Neural cell (in vitro differentiated cells): ENCODE data around the gene PLEKHA8. TPM values are rescaled to one million over a fixed set of nuclear protein-coding genes. Genes with fewer than 3 reads are reported as not detected.

Experiments
- H2AFZ ChIP-seq: fragments of 200-600, 300-800 bp; sonication (generic), shearing (Covaris generic); 2 replicates; pipeline ENCODE4 v1.6.0; 2014; ENCODE audit warnings: low read depth, mild to moderate bottlenecking, antibody characterized with exemption, low read length, moderate library complexity
- H3F3A ChIP-seq: fragments of 200-600 bp; shearing (Covaris generic); 2 replicates; pipeline ENCODE4 v1.6.1; 2016; ENCODE audit warnings: mild to moderate bottlenecking, moderate library complexity, mixed read lengths, antibody characterized with exemption, low read length; ENCODE audit not compliant: insufficient read depth, poor library complexity, severe bottlenecking
- H3K27ac ChIP-seq: fragments of 200-600, 300-800 bp; sonication (generic), shearing (Covaris generic); 2 replicates; pipeline ENCODE4 v1.5.1; 2014; ENCODE audit warnings: mild to moderate bottlenecking, low read length, moderate library complexity
- H3K27me3 ChIP-seq: fragments of 300-800, 200-600 bp; sonication (generic), shearing (Covaris generic); 2 replicates; pipeline ENCODE4 v1.6.0; 2014; ENCODE audit warnings: mild to moderate bottlenecking, low read depth, low read length, moderate library complexity; ENCODE audit not compliant: insufficient read depth
- H3K36me3 ChIP-seq: fragments of 300-800, 200-600 bp; sonication (generic), shearing (Covaris generic); 2 replicates; pipeline ENCODE4 v1.5.1; 2014; ENCODE audit warnings: mild to moderate bottlenecking, antibody characterized with exemption, low read length, moderate library complexity; ENCODE audit not compliant: insufficient read depth
- H3K4me2 ChIP-seq: fragments of 300-800, 200-600 bp; sonication (generic), shearing (Covaris generic); 2 replicates; pipeline ENCODE4 v1.6.0; 2014; ENCODE audit warnings: mild to moderate bottlenecking, low read length
- H3K4me3 ChIP-seq: fragments of 300-800, 200-600 bp; sonication (generic), shearing (Covaris generic); 2 replicates; pipeline ENCODE4 v1.5.1; 2014; ENCODE audit warnings: mild to moderate bottlenecking, low read length, moderate library complexity
- H3K79me2 ChIP-seq: fragments of 200-600 bp; shearing (Covaris generic); replicated peaks from 2 replicates; pipeline ENCODE4 v1.6.0; 2014; ENCODE audit warnings: mild to moderate bottlenecking, low read length, moderate library complexity; ENCODE audit not compliant: insufficient read depth
- H3K9ac ChIP-seq: fragments of 300-800, 200-600 bp; sonication (generic), shearing (Covaris generic); 2 replicates; pipeline ENCODE4 v1.6.1; 2016; ENCODE audit warnings: mild to moderate bottlenecking, low read length, mixed read lengths
- H3K9me2 ChIP-seq: fragments of 200-600 bp; shearing (Covaris generic); 2 replicates; pipeline ENCODE4 v1.6.1; 2016; ENCODE audit warnings: mild to moderate bottlenecking, low read length, mixed read lengths; ENCODE audit not compliant: insufficient read depth
- H3K9me3 ChIP-seq: fragments of 200-600, 300-800 bp; sonication (generic), shearing (Covaris generic); 2 replicates; pipeline ENCODE4 v1.6.1; 2016; ENCODE audit warnings: mild to moderate bottlenecking, mixed run types, low read length, moderate library complexity, mixed read lengths
- H4K20me1 ChIP-seq: fragments of 200-600 bp; shearing (Covaris generic); 2 replicates; pipeline ENCODE4 v1.6.1; 2016; ENCODE audit warnings: mild to moderate bottlenecking, mixed run types; ENCODE audit not compliant: insufficient read depth
- EP300 ChIP-seq: fragments of 450-650 bp; conservative IDR thresholded peaks from 2 replicates; pipeline ENCODE4 v1.6.1; 2014; ENCODE audit warnings: antibody characterized with exemption, mild to moderate bottlenecking, moderate library complexity; ENCODE audit not compliant: poor library complexity, severe bottlenecking
- EZH2 ChIP-seq: fragments of 200-600, 300-800 bp; shearing (Covaris generic), sonication (generic); IDR thresholded peaks from 2 replicates; pipeline ENCODE4 v1.6.1; 2014; ENCODE audit warnings: antibody characterized with exemption, low read length, borderline replicate concordance, mild to moderate bottlenecking; ENCODE audit not compliant: insufficient read depth, poor library complexity, severe bottlenecking
- MXI1 ChIP-seq: fragments of 450-650 bp; conservative IDR thresholded peaks from 2 replicates; pipeline ENCODE4 v1.6.1; 2014; ENCODE audit warnings: antibody characterized with exemption, mild to moderate bottlenecking; ENCODE audit not compliant: poor library complexity, severe bottlenecking
- POLR2AphosphoS5 ChIP-seq: IDR thresholded peaks from 2 replicates; pipeline ENCODE4 v1.6.1; 2012
- RAD21 ChIP-seq: fragments of 450-650 bp; conservative IDR thresholded peaks from 2 replicates; pipeline ENCODE4 v1.6.1; 2014; ENCODE audit warnings: antibody characterized with exemption, mild to moderate bottlenecking, moderate library complexity
- REST ChIP-seq: IDR thresholded peaks from 2 replicates; pipeline ENCODE4 v1.6.1; 2012; ENCODE audit warnings: borderline replicate concordance
- SMC3 ChIP-seq: fragments of 450-650 bp; conservative IDR thresholded peaks from 2 replicates; pipeline ENCODE4 v1.6.1; 2014; ENCODE audit warnings: antibody characterized with exemption, mild to moderate bottlenecking, moderate library complexity; ENCODE audit not compliant: poor library complexity
- TAF1 ChIP-seq: IDR thresholded peaks from 2 replicates; pipeline ENCODE4 v1.6.1; 2012; ENCODE audit warnings: low read depth
- polyA plus RNA-seq: library from polyadenylated mRNA; depleted of rRNA; stranded (reverse); fragments of >200 nt; gene quantifications from 2 replicates; pipeline ENCODE4 v1.2.3, GENCODE V29; 2014
- TF ChIP-seq, protein P1 (sequence below): fragments of 450-650 bp; IDR thresholded peaks from 2 replicates; pipeline ENCODE4 v1.5.1; 2014; ENCODE audit warnings: antibody characterized with exemption, mild to moderate bottlenecking, moderate library complexity; ENCODE audit not compliant: poor library complexity, severe bottlenecking

Gene PLEKHA8
- polyA plus RNA-seq, 1 donor from 2014 or later: 43.1 TPM

GRCh38 chr7:30113144-30113543 lies 84.9 kb downstream of the PLEKHA8 start:
- Histone ChIP-seq H3F3A (no peaks in the 10 kb centered on the region), H3K4me3 (no peak overlapping the region), H3K9ac (no peak overlapping the region), H3K9me2 (no peaks in the 10 kb centered on the region), H3K27me3 (no peaks in the 10 kb centered on the region), H4K20me1 (no peaks in the 10 kb centered on the region), H3K9me3 (peaks cover 3% of the 10 kb centered on the region), H3K4me2 (no peak overlapping the region), H3K79me2 (no peaks in the 10 kb centered on the region), H3K27ac (no peak overlapping the region), H2AFZ (no peak overlapping the region), H3K36me3 (no peaks in the 10 kb centered on the region)
- TF ChIP-seq RAD21 (no peak), EZH2 (no peak), SMC3 (no peak), POLR2AphosphoS5 (no peak), EP300 (no peak), TAF1 (no peak), MXI1 (no peak), REST (no peak)
- TF ChIP-seq, protein P1, sequence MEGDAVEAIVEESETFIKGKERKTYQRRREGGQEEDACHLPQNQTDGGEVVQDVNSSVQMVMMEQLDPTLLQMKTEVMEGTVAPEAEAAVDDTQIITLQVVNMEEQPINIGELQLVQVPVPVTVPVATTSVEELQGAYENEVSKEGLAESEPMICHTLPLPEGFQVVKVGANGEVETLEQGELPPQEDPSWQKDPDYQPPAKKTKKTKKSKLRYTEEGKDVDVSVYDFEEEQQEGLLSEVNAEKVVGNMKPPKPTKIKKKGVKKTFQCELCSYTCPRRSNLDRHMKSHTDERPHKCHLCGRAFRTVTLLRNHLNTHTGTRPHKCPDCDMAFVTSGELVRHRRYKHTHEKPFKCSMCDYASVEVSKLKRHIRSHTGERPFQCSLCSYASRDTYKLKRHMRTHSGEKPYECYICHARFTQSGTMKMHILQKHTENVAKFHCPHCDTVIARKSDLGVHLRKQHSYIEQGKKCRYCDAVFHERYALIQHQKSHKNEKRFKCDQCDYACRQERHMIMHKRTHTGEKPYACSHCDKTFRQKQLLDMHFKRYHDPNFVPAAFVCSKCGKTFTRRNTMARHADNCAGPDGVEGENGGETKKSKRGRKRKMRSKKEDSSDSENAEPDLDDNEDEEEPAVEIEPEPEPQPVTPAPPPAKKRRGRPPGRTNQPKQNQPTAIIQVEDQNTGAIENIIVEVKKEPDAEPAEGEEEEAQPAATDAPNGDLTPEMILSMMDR: no peak

DNA sequence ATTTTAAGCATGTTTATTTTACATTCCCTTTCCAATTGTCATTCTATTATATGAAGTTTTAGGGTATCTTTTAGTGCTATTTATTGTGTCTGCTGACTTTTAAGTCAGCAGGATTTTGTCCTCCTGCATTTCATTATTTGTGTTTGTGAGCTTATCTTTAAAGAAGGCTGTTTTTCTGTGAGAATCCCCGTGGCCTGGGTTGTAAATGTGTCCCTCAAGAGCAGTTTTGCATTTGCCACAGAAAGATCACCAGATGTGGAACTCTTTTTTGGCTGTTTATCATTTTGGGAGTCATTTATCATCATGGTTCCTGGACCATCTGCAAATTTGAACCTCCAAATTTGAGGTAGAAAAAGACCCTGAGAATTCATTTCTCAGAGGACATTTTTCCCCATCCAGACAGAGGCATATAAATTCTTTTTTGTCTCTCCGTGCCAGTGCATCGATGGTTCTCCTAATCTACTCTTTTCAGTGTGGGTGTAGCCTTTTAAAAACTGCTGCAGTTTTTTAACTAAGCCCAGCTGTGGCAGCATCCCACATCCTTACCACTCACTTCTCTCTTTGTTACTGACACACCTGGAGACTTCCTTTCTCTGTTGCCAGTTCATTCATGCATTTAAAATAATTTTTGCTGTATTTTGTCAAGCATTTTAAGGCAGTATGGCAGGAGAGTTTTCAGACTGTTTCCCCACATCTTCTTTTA lies 86.5 kb downstream of the PLEKHA8 start:
- no peak overlapping the region for H3K4me3 ChIP-seq
- H3K9me2 ChIP-seq: no peaks in the 10 kb centered on the region
- H3K9me3 ChIP-seq: peaks cover 3% of the 10 kb centered on the region
- no peak overlapping the region for H3K4me2 ChIP-seq
- no peaks in the 10 kb centered on the region for H3K79me2 ChIP-seq
- H3K9ac ChIP-seq: no peak overlapping the region
- TF ChIP-seq, protein P1: no peak
- TF ChIP-seq RAD21: no peak
- no peak for TF ChIP-seq EZH2
- no peaks in the 10 kb centered on the region for H4K20me1 ChIP-seq
- H3K27me3 ChIP-seq: no peaks in the 10 kb centered on the region
- H3K27ac ChIP-seq: no peak overlapping the region
- no peaks in the 10 kb centered on the region for H3K36me3 ChIP-seq
- no peaks in the 10 kb centered on the region for H3F3A ChIP-seq
- no peak overlapping the region for H2AFZ ChIP-seq
